ENCODE results near the gene RAB11FIP3.
"Not testable (repeated sequence)": the region's sequence is repeated elsewhere in the genome, so short reads cannot be mapped to it uniquely, and the experiment has no call there.

RAB11FIP3 gene

GRCh38 chr16:477301-478157 is 52.1 kb downstream of the RAB11FIP3 start:
- no peak for TF ChIP-seq CTCF (IDR thresholded peaks at IDR 0.05; ENCODE audit: control insufficient read depth, extremely low read depth, insufficient read depth)
- DNase-seq (ENCODE audit: low read depth), result no peak

GRCh38 chr16:478287-478686 is 52.8 kb downstream of the RAB11FIP3 start:
- not testable (repeated sequence) for DNase-seq (ENCODE audit: low read depth); H3K4me3 ChIP-seq (ENCODE audit: low read depth, low read length)

More at GRCh38 chr16:477301-478157, 52.1 kb downstream of the RAB11FIP3 start:
- H3K4me3 ChIP-seq (ENCODE audit: low read depth, low read length), result no peak overlapping the region

- TF ChIP-seq CTCF (IDR thresholded peaks at IDR 0.05; ENCODE audit: control insufficient read depth, extremely low read depth, insufficient read depth), result no peak
- DNase-seq (ENCODE audit: low read depth), result no peak
- no peak overlapping the region for H3K4me3 ChIP-seq (ENCODE audit: low read depth, low read length)
Observed at GRCh38 chr16:482468-483185, 57.2 kb downstream of the RAB11FIP3 start.

- no peak for TF ChIP-seq CTCF (IDR thresholded peaks at IDR 0.05; ENCODE audit: control insufficient read depth, extremely low read depth, insufficient read depth)
- H3K4me3 ChIP-seq (ENCODE audit: low read depth, low read length), result no peak overlapping the region
- DNase-seq (ENCODE audit: low read depth), result no peak
Observed at GRCh38 chr16:483341-484075, 58.1 kb downstream of the RAB11FIP3 start.

- no peak for DNase-seq (ENCODE audit: low read depth)
- no peak overlapping the region for H3K4me3 ChIP-seq (ENCODE audit: low read depth, low read length)
- no peak for TF ChIP-seq CTCF (IDR thresholded peaks at IDR 0.05; ENCODE audit: control insufficient read depth, extremely low read depth, insufficient read depth)
Observed at GRCh38 chr16:489606-490005, 64.2 kb downstream of the RAB11FIP3 start.

- no peak overlapping the region for H3K4me3 ChIP-seq (ENCODE audit: low read depth, low read length)
- DNase-seq (ENCODE audit: low read depth), result no peak
- TF ChIP-seq CTCF (IDR thresholded peaks at IDR 0.05; ENCODE audit: control insufficient read depth, extremely low read depth, insufficient read depth), result no peak
Observed at GRCh38 chr16:490768-491167, 65.3 kb downstream of the RAB11FIP3 start.

Measured in LNCaP clone FGC (cell line).